ENCODE measurements around the gene ASPSCR1.

GRCh38 chr17:82007228-82007494 lies 29.7 kb downstream of the ASPSCR1 start:
- TF ChIP-seq CTCF (conservative IDR thresholded peaks at IDR 0.05; ENCODE audit: low read depth, low read length) (no peak), MXI1 (IDR thresholded peaks at IDR 0.05; ENCODE audit: borderline replicate concordance, low read depth, low read length) (no peak), CHD1 (IDR thresholded peaks at IDR 0.05; ENCODE audit: low read depth, low read length) (no peak), RCOR1 (IDR thresholded peaks at IDR 0.05; ENCODE audit: insufficient replicate concordance, low read length) (no peak), RAD21 (IDR thresholded peaks at IDR 0.05; ENCODE audit: low read length) (no peak), POLR2A (IDR thresholded peaks at IDR 0.05; ENCODE audit: low read depth, low read length) (no peak), MAZ (IDR thresholded peaks at IDR 0.05; ENCODE audit: borderline replicate concordance, low read depth, low read length) (no peak), BHLHE40 (IDR thresholded peaks at IDR 0.05; ENCODE audit: low read depth, low read length) (no peak), RFX5 (IDR thresholded peaks at IDR 0.05; ENCODE audit: low read depth, low read length) (no peak), MAFK (IDR thresholded peaks at IDR 0.05; ENCODE audit: low read depth, low read length) (no peak), USF2 (IDR thresholded peaks at IDR 0.05; ENCODE audit: low read depth, low read length) (no peak), FOS (IDR thresholded peaks at IDR 0.05; ENCODE audit: low read depth, low read length) (no peak), ELK1 (IDR thresholded peaks at IDR 0.05; ENCODE audit: borderline replicate concordance, low read depth, low read length) (no peak)
